Activated CD8-positive, alpha-beta T cell treated with anti-CD3 and anti-CD28 coated beads for 36 hours (primary cell): ENCODE results near the gene EEPD1. TPM values are rescaled to one million over a fixed set of nuclear protein-coding genes. Genes with fewer than 3 reads are reported as not detected.

ENCODE experiments used
- ATAC-seq: fragments of 200-7000 bp; cut with Tn5 transposase; one replicate; pipeline ENCODE4 v1.10.0; 2021; ENCODE audit warnings: mild to moderate bottlenecking, moderate library complexity
- CTCF ChIA-PET: fragments of 350-600 bp; sonication (Branson Sonifier 250); formaldehyde crosslinking; loops from one replicate; lab custom pipeline; 2021; ENCODE audit warnings: antibody characterized with exemption; lab: Charles Lee
- POLR2A ChIA-PET: fragments of 350-600 bp; sonication (Branson Sonifier 250); formaldehyde crosslinking; loops from one replicate; lab custom pipeline; 2021; ENCODE audit warnings: antibody characterized with exemption; lab: Charles Lee
- DNase-seq: peaks from one replicate; pipeline ENCODE4 v3.0.0-alpha.2; 2020
- H3K27ac Mint-ChIP-seq: one replicate; pipeline ENCODE4 v1.8.0; 2021; ENCODE audit warnings: mild to moderate bottlenecking, mixed read lengths
- H3K27me3 Mint-ChIP-seq: one replicate; pipeline ENCODE4 v1.8.0; 2021; ENCODE audit warnings: mixed read lengths
- H3K36me3 Mint-ChIP-seq: one replicate; pipeline ENCODE4 v1.8.0; 2021; ENCODE audit warnings: low read depth, mixed read lengths
- H3K4me1 Mint-ChIP-seq: one replicate; pipeline ENCODE4 v1.8.0; 2021; ENCODE audit warnings: low read depth, mixed read lengths
- H3K4me3 Mint-ChIP-seq: one replicate; pipeline ENCODE4 v1.8.0; 2021; ENCODE audit warnings: mild to moderate bottlenecking, moderate library complexity, mixed read lengths
- H3K9me3 Mint-ChIP-seq: one replicate; pipeline ENCODE4 v1.8.0; 2021; ENCODE audit warnings: mixed read lengths
- intact Hi-C: fragments of 100-400 bp; cut with micrococcal nuclease; formaldehyde crosslinking; loops from one replicate; pipeline ENCODE4 v1.10.0; 2022
- total RNA-seq, 2 experiments: library from RNA; stranded (reverse); gene quantifications; one replicate each; pipeline ENCODE4 v1.2.3, GENCODE V29; 2021
- TF ChIP-seq, protein P1 (sequence below): fragments of 200-600 bp; IDR thresholded peaks from one replicate; pipeline ENCODE4 v1.8.0; 2022; ENCODE audit warnings: antibody characterized with exemption, mild to moderate bottlenecking

The EEPD1 gene
- total RNA-seq, 2 experiments from 2014 or later, result 0.76 to 0.90 TPM

DNA sequence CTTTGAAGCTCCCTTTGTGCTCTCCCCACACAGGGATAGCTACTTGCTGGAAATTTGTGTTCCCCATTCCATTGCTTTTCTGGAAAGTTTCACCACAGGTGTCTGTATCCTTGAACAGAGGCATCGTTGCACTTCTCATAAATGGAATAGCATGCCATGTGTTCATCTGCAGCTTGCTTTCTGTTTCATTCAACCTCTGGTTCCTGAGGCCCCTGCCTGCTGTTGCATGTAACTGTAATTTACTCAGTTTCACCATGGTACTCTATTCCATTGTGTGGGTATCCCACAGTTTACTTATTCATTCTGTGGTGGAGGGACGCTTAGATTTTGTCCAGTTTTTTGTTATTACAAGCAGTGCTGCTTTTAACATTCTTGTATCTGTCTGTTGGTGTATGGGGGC, 32.0 kb downstream of the EEPD1 start:
- intact Hi-C loops, result no loop called here
- POLR2A ChIA-PET, result no interaction called here
- TF ChIP-seq, protein P1, sequence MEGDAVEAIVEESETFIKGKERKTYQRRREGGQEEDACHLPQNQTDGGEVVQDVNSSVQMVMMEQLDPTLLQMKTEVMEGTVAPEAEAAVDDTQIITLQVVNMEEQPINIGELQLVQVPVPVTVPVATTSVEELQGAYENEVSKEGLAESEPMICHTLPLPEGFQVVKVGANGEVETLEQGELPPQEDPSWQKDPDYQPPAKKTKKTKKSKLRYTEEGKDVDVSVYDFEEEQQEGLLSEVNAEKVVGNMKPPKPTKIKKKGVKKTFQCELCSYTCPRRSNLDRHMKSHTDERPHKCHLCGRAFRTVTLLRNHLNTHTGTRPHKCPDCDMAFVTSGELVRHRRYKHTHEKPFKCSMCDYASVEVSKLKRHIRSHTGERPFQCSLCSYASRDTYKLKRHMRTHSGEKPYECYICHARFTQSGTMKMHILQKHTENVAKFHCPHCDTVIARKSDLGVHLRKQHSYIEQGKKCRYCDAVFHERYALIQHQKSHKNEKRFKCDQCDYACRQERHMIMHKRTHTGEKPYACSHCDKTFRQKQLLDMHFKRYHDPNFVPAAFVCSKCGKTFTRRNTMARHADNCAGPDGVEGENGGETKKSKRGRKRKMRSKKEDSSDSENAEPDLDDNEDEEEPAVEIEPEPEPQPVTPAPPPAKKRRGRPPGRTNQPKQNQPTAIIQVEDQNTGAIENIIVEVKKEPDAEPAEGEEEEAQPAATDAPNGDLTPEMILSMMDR, result no peak
- Mint-ChIP-seq H3K27ac (no peak overlapping the region), H3K4me3 (no peak overlapping the region), H3K4me1 (no peaks in the 10 kb centered on the region), H3K27me3 (no peaks in the 10 kb centered on the region), H3K36me3 (no peaks in the 10 kb centered on the region), H3K9me3 (no peaks in the 10 kb centered on the region)
- CTCF ChIA-PET, result interaction anchor here (0.6 to 0.7 kb wide), 2 partner anchors 134 to 337 kb away, joined by 3 to 4 read pairs; no protein-coding TSS in a partner anchor
- ATAC-seq (no peak), DNase-seq (no peak)

GRCh38 chr7:36185756-36186155, 32.7 kb downstream of the EEPD1 start:
- POLR2A ChIA-PET, result no interaction called here
- ATAC-seq, result no peak
- no peaks in the 10 kb centered on the region for H3K36me3 Mint-ChIP-seq
- CTCF ChIA-PET, result no interaction called here
- H3K27me3 Mint-ChIP-seq, result no peaks in the 10 kb centered on the region
- no peak for DNase-seq
- H3K9me3 Mint-ChIP-seq, result no peaks in the 10 kb centered on the region
- TF ChIP-seq, protein P1, result no peak
- intact Hi-C loops, result no loop called here
- H3K4me3 Mint-ChIP-seq, result no peak overlapping the region
- H3K27ac Mint-ChIP-seq, result no peak overlapping the region
- H3K4me1 Mint-ChIP-seq, result no peaks in the 10 kb centered on the region

DNA sequence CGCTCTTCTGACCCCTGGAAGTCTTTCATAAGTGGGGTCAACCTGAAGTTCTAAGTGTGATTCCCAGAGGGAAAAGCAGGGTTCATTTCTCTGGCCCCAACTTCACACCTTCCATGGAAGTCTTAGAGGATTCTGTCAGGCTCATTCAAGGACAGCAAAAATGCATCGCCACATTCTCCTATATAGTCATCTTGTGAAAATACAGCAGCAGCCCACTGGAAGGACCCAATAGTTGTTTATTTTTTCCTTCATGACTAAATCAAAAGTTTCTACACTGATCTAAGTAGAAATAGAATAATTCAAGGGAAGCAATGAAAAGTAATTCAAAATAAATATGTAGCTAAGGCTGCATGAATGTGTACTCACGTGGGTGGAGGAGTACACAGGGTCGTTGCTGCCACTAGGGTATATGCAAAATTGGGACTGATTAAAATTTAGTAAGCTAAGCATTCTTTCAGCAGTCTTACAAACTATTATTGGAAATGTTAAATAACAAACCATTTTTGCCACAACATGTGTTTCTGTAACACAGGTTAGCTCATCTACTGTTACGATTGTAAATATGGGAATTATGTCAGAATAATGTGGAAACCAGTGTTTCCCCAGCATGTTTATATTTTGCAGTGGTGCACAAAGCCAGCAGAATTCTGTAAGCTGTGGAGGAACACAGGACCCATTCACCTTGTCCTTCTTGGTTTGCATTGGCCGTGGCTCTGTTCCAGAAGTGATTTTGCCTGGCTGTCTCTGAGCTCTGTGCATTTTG, 33.5 kb downstream of the EEPD1 start:
- DNase-seq (no peak), ATAC-seq (no peak)
- H3K4me3 Mint-ChIP-seq, result no peak overlapping the region
- H3K4me1 Mint-ChIP-seq, result no peaks in the 10 kb centered on the region
- H3K36me3 Mint-ChIP-seq, result no peaks in the 10 kb centered on the region
- CTCF ChIA-PET, result no interaction called here
- intact Hi-C loops, result no loop called here
- no peaks in the 10 kb centered on the region for H3K9me3 Mint-ChIP-seq
- no peak overlapping the region for H3K27ac Mint-ChIP-seq
- H3K27me3 Mint-ChIP-seq, result no peaks in the 10 kb centered on the region
- POLR2A ChIA-PET, result no interaction called here
- TF ChIP-seq, protein P1, result no peak

- Mint-ChIP-seq H3K27ac (no peak overlapping the region), H3K4me3 (no peak overlapping the region), H3K4me1 (no peaks in the 10 kb centered on the region), H3K27me3 (no peaks in the 10 kb centered on the region), H3K9me3 (no peaks in the 10 kb centered on the region), H3K36me3 (no peaks in the 10 kb centered on the region)
- no peak for ATAC-seq
- POLR2A ChIA-PET, result no interaction called here
- DNase-seq, result no peak
- CTCF ChIA-PET, result no interaction called here
- TF ChIP-seq, protein P1, result no peak
- intact Hi-C loops, result no loop called here
Observed at GRCh38 chr7:36188266-36188665, 35.2 kb downstream of the EEPD1 start.

- Mint-ChIP-seq H3K4me3 (no peak overlapping the region), H3K27me3 (no peaks in the 10 kb centered on the region), H3K36me3 (no peaks in the 10 kb centered on the region), H3K4me1 (no peaks in the 10 kb centered on the region), H3K27ac (no peak overlapping the region), H3K9me3 (no peaks in the 10 kb centered on the region)
- POLR2A ChIA-PET, result no interaction called here
- TF ChIP-seq, protein P1, result no peak
- CTCF ChIA-PET, result no interaction called here
- no peak for DNase-seq
- no peak for ATAC-seq
- intact Hi-C loops, result no loop called here
Observed at GRCh38 chr7:36188906-36189305, 35.9 kb downstream of the EEPD1 start.
